Cortex of kidney (tissue), 1 donor: ENCODE measurements around the gene SH3BP2.

Experiments used
- DNase-seq: peaks from one replicate; lab custom pipeline; 2025; lab: John Stamatoyannopoulos, UW

The SH3BP2 gene

DNA sequence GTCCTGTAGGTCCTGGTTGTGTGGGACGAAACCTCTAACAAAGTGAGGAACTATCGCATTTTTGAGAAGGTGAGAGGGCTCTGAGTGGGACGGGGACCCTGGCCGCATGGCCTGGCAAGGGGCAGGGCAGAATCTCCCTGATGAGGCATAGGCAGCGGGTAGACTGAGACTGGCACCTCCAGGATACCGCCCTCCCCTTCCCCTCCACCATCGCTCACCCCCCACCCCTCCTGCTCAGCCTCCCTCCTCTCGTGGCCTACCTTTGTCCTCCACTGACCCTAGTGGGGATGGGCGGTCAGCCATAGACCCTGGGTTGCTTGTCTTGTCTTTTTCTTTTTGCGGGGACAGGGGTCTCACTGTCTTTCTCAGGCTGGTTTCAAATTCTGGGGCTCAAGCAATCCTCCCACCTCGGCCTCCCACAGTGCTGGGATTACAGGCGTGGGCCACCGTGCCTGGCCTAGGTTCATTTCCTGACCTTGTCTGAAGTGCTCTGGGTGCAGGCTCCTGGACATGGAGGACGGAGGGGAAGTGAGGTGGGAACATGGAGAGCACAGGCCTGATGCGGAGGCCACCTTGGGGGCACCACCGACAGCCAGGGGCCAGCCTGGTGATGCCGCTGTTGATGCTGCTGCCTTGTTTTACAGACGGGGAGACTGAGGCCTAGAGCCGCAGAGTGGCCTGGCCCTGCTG, 40.2 kb downstream of the SH3BP2 start:
- no peak for DNase-seq

DNA sequence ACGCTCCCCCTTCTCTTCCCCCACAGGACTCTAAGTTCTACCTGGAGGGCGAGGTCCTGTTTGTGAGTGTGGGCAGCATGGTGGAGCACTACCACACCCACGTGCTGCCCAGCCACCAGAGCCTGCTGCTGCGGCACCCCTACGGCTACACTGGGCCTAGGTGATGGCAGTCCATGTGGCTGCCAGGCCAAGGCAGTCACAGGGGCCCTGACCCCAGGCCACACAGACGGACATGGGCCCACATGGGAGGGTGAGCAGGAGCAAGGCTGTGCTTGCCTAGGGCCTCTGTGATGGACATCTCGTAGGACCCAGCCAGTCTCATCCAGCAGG, 40.8 kb downstream of the SH3BP2 start:
- no peak for DNase-seq

DNA sequence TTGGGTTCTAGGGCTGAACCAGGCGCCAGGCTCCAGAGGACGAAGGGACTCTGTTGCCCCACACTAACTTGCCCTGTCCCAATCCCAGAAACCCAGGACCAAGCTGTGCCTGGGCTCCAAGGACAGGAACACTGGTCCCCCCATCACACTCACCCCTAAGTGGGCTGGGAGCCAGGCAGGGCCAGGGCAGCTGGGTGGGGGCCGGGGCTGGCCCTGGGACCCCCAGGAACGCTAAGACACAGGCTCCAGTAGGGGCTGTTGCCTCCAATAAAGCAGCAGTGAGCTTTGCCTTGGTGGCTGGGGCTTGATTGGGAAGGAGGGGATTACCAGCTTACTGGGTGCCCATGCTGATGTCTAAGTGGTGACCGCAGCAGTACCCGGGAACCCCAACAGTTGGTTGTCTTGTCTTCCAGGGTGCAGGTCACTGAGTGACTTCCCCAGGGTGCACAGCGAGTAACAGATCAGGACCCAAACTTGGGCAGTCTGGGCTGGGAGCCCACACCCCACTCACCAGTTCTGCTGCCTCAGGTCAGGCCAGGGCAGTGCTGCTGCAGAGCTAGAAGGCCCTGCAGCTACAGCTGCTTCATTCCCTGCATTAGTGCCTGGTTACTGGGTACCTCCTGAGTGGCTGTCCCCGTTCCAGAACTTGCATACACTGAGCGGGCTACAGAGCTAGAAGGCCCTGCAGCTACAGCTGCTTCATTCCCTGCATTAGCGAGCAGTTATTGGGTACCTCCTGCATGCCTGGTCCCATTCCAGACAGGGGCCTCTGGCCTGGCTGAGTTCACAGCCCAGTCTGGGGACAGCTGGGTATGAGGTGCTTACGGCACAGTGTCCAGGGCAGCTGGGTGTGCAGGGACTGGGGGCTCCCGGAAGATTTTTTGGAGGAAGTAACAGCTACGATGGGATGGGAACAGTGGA, 41.4 kb downstream of the SH3BP2 start:
- no peak for DNase-seq

DNA sequence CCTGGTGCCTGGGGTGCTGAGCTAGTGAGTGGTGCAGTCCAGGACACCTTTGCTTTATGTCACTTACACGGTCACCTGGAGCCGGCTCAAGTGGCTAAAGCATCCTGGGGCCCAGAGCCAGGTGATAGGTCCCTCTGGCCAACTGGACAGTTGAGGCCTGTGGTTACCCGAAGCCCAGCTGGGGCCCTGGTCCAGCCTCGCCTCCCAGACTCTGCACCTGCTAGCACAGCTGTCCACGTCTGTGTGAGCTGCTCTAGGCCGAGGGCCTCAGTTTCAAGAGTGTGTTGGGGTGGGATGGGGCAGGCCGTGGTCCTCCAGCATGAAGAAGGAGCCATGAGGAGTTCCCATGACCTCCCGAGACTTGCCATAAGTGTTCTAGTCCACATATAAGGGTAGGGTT, 43.1 kb downstream of the SH3BP2 start:
- DNase-seq = no peak

DNA sequence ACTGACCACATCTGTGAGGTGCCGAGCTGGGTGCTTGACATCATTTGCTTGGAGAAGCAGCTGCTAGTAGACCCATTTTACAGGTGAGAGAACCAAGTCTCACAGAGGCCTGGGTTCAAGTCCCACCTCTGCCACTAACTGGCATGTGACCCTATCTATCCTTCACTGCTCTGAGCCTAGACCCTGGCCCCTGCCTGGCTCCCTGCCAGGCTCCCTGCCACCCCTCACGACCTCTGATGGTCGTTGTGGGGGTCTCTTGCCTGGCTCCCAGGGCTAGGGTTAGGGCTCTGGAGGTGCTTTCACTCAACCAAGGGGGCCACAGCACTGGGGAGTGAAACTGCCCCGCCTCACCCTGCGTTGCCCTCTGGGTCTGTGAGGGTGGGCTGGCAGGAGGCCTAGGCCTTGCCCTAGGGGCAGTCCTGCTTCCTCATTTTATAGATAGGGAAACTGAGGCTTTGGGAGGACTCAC, 43.5 kb downstream of the SH3BP2 start:
- DNase-seq = no peak

DNA sequence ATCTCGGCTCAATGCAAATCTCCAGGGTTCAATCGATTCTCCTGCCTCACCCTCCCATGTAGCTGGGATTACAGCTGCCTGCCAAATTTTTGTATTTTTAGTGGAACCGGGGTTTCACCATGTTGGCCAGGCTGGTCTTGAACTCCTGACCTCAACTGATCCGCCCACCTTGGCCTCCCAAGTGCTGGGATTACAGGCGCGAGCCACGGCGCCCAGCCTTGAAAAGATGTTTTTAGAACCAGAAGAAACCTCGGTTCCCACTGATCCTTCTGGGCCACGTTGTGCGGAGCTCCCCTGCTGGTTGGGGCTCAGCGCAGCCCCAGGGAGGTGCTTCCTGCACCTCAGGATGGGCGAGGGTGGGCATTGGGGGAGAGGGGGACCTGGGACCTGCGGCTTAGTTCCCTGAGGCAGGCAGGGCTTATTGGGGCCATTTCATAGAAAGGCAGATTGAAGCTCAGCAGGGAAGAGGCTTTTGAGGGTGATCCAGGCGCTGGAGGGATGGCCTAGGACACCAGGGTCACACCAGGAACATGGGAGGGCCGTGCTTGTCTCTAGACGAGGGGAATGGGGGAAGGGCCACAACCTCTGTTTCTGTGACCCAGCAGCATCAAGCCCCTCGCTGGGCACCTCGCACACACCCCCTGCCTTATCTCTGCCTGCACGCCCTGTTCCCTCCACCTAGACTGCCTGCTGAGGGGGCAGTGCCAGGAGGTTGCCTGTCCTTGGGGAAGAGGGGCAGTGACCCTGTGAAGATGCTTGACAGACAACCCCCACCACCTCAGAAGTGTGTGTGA, 44.4 kb downstream of the SH3BP2 start:
- DNase-seq = no peak

DNA sequence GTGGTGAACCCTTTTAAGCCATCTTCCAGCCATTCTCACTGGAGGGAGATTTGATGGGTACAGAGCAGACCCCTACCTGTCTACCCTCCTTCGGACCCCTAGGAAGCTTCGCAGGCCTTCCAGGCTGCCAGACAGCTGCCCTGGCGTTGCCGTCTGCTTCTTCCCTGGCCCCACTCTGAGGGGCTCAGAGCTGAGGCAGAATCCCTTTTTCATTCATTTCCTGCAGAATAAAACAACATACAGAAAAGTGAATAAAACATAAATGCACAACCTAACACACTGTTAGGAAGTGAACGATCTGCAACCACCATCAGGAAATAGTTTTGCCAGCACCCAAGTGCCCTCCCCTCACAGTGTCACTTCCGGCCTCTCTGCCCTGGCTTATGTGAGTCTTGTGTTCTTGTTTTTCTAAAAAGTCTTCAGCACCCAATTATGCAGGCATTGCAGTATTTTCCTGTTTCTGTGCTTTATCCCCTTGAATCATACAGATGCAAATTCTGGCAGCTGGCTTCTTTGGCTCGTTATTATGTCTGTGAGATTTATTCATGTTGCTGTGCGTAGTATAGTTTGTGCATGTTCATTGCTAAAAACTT, 45.1 kb downstream of the SH3BP2 start:
- no peak for DNase-seq

DNA sequence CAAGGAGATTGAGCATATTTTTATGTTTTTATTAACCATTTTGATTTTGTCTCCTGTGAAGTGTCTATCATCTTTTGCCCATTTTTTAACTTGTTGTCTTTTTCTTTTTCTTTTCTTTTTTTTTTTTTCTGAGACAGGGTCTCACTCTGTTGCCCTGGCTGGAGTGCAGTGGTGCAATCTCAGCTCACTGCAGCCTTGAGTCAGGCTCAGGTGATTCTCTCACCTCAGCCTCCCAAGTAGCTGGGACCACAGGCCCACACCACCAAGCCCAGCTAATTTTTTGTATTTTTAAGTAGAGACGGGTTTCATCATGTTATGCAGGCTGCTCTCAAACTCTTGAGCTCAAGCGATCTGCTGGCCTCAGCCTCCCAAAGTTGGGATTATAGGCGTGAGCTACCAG, 46.2 kb downstream of the SH3BP2 start:
- DNase-seq = no peak

DNA sequence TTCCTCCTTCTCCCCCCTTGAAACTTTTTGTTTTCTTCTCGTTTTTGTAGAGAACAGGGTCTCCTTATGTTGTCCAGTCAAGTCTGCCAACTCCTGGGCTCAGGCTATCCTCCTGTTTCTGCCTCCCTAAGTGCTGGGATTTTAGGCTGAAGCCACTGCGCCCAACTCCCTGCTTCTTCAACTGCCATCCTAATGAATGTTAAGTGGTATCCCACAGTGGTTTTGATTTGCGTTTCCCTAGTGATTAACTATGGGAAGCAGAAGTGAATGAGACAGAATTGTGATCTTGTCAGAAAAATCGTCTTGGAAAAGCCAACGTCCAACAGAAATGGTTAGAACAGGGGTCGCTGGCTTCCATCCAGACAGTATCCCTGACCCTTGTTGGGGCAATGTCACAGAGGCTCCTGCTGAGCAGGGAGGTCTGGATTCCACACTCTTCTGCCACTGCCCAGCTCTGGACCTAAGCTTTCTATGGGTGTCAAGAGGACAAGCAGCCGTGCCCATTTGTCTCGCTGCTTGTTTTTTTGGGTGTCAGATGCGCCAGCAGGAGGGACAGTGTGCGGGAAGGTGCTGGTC, 49.9 kb downstream of the SH3BP2 start:
- no peak for DNase-seq

DNA sequence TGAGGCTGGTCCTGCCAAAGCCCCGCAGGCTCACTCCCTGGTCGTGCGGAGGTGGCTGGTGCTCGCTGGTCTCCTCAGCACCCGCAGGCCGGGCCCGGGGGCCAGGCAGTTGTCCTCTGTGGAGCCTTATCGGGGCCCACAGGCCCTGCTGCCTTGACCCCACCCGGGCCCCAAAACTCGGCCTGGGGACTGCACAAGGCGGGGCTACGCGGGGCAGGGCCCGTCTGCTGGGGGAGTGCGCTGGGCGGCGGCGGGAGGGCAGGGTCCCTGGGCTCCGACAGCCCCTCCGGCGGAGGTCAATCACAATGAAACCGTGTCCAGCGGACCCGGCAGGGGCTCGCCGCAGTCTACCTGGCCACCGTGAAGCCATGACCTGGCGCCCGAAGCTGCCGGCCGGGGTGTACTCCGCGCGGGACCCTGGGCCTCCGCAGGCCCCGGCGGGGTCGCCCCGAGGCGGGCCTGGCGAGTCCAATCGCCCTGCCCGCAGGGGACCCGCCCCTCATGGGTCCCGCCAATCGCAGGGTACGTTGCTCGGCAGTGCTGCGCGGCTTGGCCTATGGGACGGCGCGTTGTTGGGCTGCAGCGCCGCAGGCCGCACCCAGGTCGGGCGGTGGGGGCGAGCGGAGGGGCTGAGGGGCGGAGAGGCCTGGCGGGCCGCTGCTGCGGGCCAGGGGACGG, 50.5 kb downstream of the SH3BP2 start, which contains the start of gene ADD1:
ADD1 (plus strand) TSS at position 582 of the 678 bp plus-strand sequence. CDS start 32,072 bp downstream, outside the sequence.
- peak; percentile 87 for DNase-seq

DNA sequence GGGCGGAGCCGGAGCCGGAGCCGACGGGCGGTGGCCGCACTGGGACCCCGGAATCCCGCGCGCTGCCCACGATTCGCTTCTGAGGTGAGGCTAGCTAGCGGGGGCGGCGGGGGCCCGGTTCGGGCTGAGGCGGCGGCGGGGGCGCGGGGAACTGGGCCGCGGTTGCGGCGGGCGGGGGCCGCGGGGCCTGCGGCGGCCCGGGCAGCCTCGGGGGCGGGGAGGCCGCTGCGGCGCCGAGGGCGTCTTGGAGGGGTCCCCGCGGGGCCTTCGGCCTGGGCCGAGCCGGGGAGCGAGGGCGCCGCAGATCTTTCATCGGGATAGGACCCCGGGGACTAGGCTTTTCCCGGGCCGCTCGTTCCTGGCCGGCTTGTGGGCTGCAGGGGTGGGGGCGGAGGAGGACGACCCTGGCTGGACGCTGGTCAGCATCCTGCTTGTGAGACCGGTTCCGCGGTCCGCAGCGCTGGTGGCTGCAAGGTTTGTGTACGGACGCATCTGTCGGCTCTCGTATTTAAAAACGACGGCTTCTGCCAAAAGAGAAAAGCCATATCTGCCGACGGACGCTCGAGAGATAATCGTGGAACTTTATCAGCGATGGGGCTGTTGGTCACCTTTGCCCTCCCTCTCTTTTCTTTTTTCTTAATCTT, 51.2 kb downstream of the SH3BP2 start:
- no peak for DNase-seq

DNA sequence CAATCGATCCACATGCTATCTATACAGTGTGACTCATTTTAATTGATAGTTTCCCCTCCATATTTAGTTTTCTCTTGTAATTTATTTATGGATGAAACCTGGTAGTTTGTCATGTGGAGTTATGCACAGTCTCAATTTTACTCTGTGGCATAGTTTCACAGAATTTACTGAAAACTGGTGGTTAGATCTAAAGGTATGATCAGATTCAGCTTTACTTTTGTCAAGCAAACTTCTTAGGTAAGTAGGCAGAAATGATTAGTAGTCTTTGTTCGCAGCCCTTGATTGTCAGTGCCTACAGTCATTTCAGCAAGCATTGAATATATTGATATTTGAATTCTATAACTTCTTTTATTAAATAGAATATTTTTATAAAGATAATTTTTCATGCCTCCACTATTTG, 53.3 kb downstream of the SH3BP2 start:
- DNase-seq = no peak

DNA sequence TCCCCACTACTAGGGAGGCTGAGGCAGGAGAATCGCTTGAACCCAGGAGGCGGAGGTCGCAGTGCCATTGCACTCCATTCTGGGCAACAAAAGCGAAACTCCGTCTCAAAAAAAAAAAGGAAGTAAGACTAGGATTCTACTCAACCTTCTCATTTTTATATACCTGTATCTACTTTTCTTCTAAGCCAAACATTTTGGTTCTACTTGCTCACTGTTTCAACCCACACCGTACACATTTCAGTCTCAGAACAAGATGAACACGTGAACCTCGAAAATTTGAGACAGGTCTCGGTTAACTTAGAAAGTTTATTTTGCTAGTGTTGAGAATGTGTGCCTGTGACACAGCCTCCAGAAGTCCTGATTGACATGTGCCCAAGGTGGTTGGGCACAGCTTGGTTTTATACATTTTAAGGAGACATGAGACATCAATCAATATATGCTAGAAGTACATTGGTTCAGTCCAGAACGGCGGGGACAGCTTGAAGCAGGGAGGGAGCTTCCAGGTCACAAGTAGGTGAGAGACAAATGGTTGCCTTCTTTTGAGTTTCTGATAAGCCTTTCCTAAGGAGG, 54.5 kb downstream of the SH3BP2 start:
- DNase-seq = no peak

DNA sequence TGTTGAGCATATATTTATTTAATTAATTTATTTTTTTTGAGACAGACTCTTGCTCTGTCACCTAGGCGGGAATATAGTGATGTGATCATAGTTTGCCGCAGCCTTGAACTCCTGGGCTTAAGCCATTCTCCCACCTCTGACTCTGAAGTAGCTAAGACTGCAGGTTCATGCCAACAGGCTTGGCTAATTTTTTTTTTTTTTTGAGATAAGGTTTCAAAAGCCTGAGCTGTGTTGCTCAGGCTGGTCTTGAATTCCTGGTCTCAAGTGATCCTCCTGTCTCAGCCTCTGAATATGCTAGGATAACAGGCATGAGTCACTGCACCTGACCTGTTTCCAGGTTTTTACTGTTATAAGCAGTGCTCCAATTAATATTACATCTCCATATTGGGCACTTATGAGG, 55.6 kb downstream of the SH3BP2 start:
- no peak for DNase-seq

DNA sequence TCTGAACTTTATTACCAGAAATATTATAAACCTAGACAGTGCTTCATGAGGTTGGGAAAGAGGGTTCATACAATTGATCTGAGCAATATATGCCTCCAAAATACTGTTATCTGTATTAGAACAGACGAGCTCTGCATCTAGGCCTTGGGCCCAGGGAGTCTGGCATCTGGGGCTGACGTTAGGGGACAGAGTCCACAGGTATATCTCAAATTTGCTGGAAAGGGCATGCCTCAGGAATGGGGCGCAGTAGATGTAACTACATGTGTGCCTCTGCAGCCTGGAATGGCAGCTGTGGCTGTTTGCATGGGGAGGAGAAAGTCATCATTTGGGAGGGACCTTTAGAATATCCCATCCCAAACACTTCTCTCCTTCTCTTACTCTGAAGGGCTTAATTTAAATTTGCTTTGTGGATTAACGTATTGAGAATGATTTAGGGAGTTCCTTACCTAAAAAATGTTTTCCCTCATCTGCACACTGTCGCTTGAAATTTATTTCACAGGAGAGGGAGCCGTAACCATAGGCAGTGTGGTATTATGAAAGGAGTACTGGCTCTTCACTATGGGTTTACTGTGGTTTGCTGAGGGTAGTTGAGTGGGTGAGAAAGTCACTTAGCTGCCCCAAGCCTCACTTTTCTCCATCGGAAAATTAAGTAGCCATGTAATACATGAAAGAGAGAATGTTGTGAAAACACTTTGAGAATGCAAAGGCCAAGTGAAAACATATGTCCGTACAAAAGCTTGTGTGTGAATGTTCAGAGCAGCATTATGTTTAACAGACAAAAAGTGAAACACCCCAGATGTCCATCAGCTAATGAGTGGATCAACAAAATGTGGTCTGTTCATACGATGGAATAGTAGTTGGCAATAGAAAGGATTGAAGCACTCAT, 56.6 kb downstream of the SH3BP2 start:
- DNase-seq = no peak

DNA sequence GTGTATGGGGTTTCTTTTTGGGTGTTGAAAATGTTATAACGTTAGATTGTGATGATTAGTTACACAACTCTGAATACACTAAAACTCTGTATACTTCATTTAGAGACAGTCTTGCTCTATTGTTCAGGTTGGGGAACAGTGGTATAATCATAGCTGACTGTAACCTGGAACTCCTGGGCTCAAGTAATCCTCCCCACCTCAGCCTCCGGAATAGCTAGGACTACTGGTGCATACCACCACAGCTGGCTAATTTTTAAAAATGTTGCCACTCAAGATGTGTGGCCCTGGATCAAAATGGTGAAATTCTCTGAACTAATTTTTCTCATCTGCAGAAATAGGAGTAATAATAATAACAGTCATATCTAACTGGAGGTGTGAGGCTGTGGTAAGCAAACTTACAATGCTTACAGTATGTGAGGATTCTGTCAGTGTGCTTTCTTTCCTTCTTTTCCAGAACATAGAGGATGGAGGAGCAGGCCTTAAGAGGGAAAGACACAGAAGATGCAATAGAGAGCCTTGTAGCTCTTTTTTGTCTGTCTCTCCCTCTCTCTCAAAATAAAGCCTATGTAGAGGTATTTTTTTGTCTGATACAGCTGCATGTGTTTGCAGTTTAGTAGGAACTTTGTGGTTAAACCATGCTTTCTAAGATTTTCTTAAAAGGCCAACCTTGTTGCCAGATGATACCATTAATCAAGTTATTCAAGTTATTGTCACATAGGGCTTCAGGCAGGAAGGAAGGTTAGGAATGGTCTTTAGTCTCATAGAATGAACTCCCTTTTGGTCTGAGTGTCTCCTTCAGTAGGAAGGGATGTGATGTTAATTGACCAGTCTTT, 58.3 kb downstream of the SH3BP2 start:
- no peak for DNase-seq

DNA sequence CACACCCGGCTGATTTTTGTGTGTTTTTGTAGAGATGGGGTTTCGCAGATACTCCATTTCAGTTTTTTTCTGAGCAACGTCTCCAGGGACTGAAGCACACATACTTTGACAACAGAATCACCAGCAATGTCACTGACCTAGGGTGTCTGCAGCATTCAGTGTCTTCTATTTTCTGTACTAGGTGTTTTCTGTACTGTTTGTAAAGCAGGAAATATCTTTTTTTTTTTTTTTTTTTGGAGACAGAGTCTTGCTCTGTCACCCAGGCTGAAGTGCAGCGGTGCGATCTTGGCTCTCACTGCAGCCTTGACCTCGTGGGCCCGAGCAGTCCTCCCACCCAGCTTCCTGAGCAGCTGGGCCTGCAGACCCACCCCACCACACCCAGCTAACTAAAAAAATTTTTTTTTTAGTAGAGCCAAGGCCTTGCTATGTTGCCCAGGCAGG, 59.6 kb downstream of the SH3BP2 start:
- no peak for DNase-seq

DNA sequence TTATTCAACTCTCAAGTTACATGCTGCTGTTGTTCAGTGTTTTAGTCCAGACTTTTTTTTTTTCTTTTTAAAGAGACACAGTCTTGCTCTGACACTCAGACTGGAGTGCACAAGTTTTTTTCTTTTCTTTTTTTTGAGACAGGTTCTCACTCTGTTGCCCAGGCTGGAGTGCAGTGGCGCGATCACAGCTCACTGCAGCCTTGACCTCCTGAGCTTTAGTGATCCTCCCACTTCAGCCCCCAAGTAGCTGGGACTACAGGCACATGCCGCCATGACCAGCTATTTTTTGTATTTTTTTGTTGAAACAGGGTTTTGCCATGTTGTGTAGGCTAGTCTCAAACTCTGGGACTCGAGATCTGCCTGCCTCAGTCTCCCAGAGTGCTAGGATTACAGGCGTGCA, 62.7 kb downstream of the SH3BP2 start:
- no peak for DNase-seq
